ENCODE data around the gene PRDM16. TPM values are rescaled to one million over a fixed set of nuclear protein-coding genes. Genes with fewer than 3 reads are reported as not detected.

PRDM16 gene
- total and polyA plus RNA-seq, 2 of the 8 experiments (the other 6 are each of a cell fraction or from before 2014, with no cell fraction given) = 0.39 to 0.43 TPM

- no peak for TF ChIP-seq HDAC6 (IDR thresholded peaks at IDR 0.05; ENCODE audit: low read depth, low read length)
- no peak for TF ChIP-seq SRF (IDR thresholded peaks at IDR 0.05; ENCODE audit: low read depth, low read length)
- TF ChIP-seq ZNF274 (IDR thresholded peaks at IDR 0.05; ENCODE audit: borderline replicate concordance, extremely low read depth, low read length) = no peak
- no peak for TF ChIP-seq SUZ12 (IDR thresholded peaks at IDR 0.05; ENCODE audit: low read length)
- TF ChIP-seq ATF2 (IDR thresholded peaks at IDR 0.05; ENCODE audit: low read length) = no peak
- no peak for TF ChIP-seq PHF8 (conservative IDR thresholded peaks at IDR 0.05; ENCODE audit: low read depth, low read length)
Observed at GRCh38 chr1:3106216-3106615, 37.2 kb downstream of the PRDM16 start (continued).

All from H1 (cell line).